ENCODE results near the gene GLCE.

GLCE gene

GRCh38 chr15:69160141-69160993, at the start of gene GLCE:
GLCE (plus strand) TSS chr15:69160635; CDS start chr15:69255807, 95,172 bp downstream.
- TF ChIP-seq CTCF (IDR thresholded peaks at IDR 0.05; ENCODE audit: insufficient read depth, low read depth, low read length, missing control alignments) = no peak
- H3K4me3 ChIP-seq (ENCODE audit: low read length) = peak within 1 kb of the TSS; percentile 78

DNA sequence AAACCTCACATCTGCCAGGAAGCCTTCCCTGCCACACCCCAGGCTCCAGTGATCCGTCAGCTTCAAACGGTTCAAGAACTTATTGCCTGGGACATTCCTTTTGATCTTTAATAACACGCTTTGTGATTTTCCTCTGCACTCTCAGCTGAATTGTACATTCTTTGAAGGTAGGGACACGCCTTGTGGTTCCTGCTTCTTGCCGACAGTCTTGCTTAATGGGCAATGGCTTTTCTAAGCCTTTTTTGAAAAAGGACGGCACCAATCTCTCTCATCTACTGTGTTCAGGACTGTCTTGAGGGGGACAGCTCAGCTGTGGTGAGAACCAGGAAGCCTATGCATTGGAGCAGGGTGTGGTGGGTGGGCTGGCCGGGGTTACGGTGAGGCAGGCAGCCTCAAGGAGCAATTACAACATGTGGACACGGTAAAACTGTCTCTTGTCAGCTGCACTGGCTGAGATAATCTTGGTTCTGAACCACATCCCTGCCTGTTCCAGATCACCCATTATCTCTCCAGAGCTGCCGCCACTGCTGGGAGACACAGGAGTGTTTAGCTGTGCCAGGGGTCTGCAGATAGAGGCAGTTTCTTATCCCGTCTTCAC, 46.0 kb upstream of the GLCE start:
- DNase-seq (ENCODE audit: low read depth) = peak; percentile 51

More at GRCh38 chr15:69160141-69160993, at the start of gene GLCE:
- peak; percentile 98 for DNase-seq (ENCODE audit: low read depth)

GRCh38 chr15:69115031-69115430, 45.4 kb upstream of the GLCE start:
- TF ChIP-seq CTCF (IDR thresholded peaks at IDR 0.05; ENCODE audit: insufficient read depth, low read depth, low read length, missing control alignments) = no peak

More for the DNA sequence above, 46.0 kb upstream of the GLCE start:
- TF ChIP-seq CTCF (IDR thresholded peaks at IDR 0.05; ENCODE audit: insufficient read depth, low read depth, low read length, missing control alignments) = no peak
- no peak overlapping the region for H3K4me3 ChIP-seq (ENCODE audit: low read length)

DNA sequence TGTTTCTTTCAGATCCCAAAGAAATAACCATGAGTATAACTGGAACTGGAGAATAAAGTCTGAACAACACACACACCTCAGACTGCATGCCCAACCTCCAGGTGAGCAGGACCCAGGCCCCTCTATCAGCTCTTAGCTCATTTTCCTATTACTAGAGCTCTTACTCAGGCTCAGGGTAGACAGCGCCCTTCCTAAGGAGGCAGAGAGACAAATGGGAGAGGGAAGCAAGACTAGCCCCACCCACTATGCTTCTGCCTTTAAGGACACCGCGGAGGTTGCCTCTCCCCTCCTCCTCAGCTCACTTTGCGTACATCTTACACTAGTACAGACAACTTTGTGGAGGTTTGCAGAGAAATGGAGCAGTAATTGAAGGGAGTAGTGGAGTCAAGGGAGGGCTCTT, 44.0 kb upstream of the GLCE start:
- H3K4me3 ChIP-seq (ENCODE audit: low read length) = no peak overlapping the region
- no peak for DNase-seq (ENCODE audit: low read depth)
- no peak for TF ChIP-seq CTCF (IDR thresholded peaks at IDR 0.05; ENCODE audit: insufficient read depth, low read depth, low read length, missing control alignments)

More at GRCh38 chr15:69115031-69115430, 45.4 kb upstream of the GLCE start:
- H3K4me3 ChIP-seq (ENCODE audit: low read length) = no peak overlapping the region
- no peak for DNase-seq (ENCODE audit: low read depth)

- DNase-seq (ENCODE audit: low read depth) = peak; percentile 84
- no peak for TF ChIP-seq CTCF (IDR thresholded peaks at IDR 0.05; ENCODE audit: insufficient read depth, low read depth, low read length, missing control alignments)
- H3K4me3 ChIP-seq (ENCODE audit: low read length) = no peak overlapping the region
These were observed 43.0 kb upstream of the GLCE start for GRCh38 chr15:69117431-69117871.

- peak; percentile 77 for DNase-seq (ENCODE audit: low read depth)
- TF ChIP-seq CTCF (IDR thresholded peaks at IDR 0.05; ENCODE audit: insufficient read depth, low read depth, low read length, missing control alignments) = no peak
- H3K4me3 ChIP-seq (ENCODE audit: low read length) = no peak overlapping the region
These were observed 42.3 kb upstream of the GLCE start for GRCh38 chr15:69118089-69118488.

Data from epithelial cell of esophagus (primary cell).